B cell (primary cell): Measurements from ENCODE around the gene SEC24C. TPM values are rescaled to one million over a fixed set of nuclear protein-coding genes. Genes with fewer than 3 reads are reported as not detected.
"Not testable (repeated sequence)": the region's sequence is repeated elsewhere in the genome, so short reads cannot be mapped to it uniquely, and the experiment has no call there.

Experiments used
- ATAC-seq: fragments of 200-7000 bp; cut with Tn5 transposase; one replicate; pipeline ENCODE4 v1.10.0; 2021; ENCODE audit warnings: low read depth, mild to moderate bottlenecking, moderate number of reproducible peaks, moderate library complexity
- CTCF ChIA-PET: fragments of 350-600 bp; sonication (Branson Sonifier 250); formaldehyde crosslinking; loops from one replicate; lab custom pipeline; 2021; ENCODE audit warnings: antibody characterized with exemption, inconsistent platforms; lab: Charles Lee
- POLR2A ChIA-PET: fragments of 350-600 bp; sonication (Branson Sonifier 250); formaldehyde crosslinking; loops from one replicate; lab custom pipeline; 2021; ENCODE audit warnings: antibody characterized with exemption; lab: Charles Lee
- DNase-seq: peaks from one replicate; pipeline ENCODE4 v3.0.0; 2013
- H2AFZ ChIP-seq: 2 replicates; pipeline ENCODE4 v1.6.1; 2012; ENCODE audit warnings: mild to moderate bottlenecking, low read depth, low read length; ENCODE audit not compliant: insufficient read depth, poor library complexity, severe bottlenecking
- H3K27ac ChIP-seq, 2 donors: 1 replicate in 1 of 2; 2 replicates in 1 of 2; pipeline ENCODE4 v1.5.1; 2012 to 2013; ENCODE audit warnings: low read length in 2 of 2, mild to moderate bottlenecking in 2 of 2, moderate library complexity in 1 of 2
- H3K27me3 ChIP-seq, 4 experiments: fragments of 200-600 bp in 1 of 4; sonication (generic) in 1 of 4; replicated peaks in 1 of 4; 1 replicate in 2 of 4; 2 replicates in 2 of 4; pipeline versions ENCODE4 v1.6.1 to v1.7.0; 2013 to 2016; ENCODE audit warnings: low read length in 3 of 4, mild to moderate bottlenecking in 2 of 4, mixed read lengths in 1 of 4, moderate library complexity in 1 of 4; ENCODE audit not compliant: insufficient read depth in 4 of 4, control insufficient read depth in 3 of 4; ENCODE audit errors: control extremely low read depth in 1 of 4
- H3K36me3 ChIP-seq, 2 experiments: replicated peaks in 1 of 2; 1 replicate in 1 of 2; 2 replicates in 1 of 2; pipeline versions ENCODE4 v1.6.1 to v1.7.1; 2013; ENCODE audit warnings: low read length in 1 of 2; ENCODE audit not compliant: insufficient read depth in 2 of 2, control insufficient read depth in 1 of 2; ENCODE audit errors: control extremely low read depth in 1 of 2, extremely low read depth in 1 of 2
- H3K4me1 ChIP-seq, 2 donors: fragments of 200-600 bp in 1 of 2; sonication (generic) in 1 of 2; 1 replicate in 1 of 2; 2 replicates in 1 of 2; pipeline versions ENCODE4 v1.5.1 to v1.6.1; 2013 to 2017; ENCODE audit warnings: low read length in 2 of 2; ENCODE audit not compliant: control insufficient read depth in 2 of 2, insufficient read depth in 2 of 2
- H3K4me2 ChIP-seq: replicated peaks from 2 replicates; pipeline ENCODE3; 2012; ENCODE audit warnings: mild to moderate bottlenecking, low read depth, low read length; ENCODE audit not compliant: poor library complexity, severe bottlenecking
- H3K4me3 ChIP-seq, 5 experiments: fragments of 200-600 bp in 1 of 5; sonication (generic) in 1 of 5; 1 replicate in 3 of 5; 2 replicates in 2 of 5; pipeline versions ENCODE4 v1.5.1 to v1.7.0; 2011 to 2016; ENCODE audit warnings: low read length in 4 of 5, mild to moderate bottlenecking in 4 of 5, low read depth in 2 of 5, control low read depth in 1 of 5, moderate library complexity in 1 of 5; ENCODE audit not compliant: insufficient read depth in 1 of 5; ENCODE audit errors: control extremely low read depth in 1 of 5, extremely low read depth in 1 of 5
- H3K79me2 ChIP-seq: fragments of 200-600 bp; sonication (generic); one replicate; pipeline ENCODE4 v1.6.0; 2016; ENCODE audit warnings: low read length; ENCODE audit not compliant: control insufficient read depth, insufficient read depth
- H3K9ac ChIP-seq: fragments of 200-600 bp; sonication (generic); 2 replicates; pipeline ENCODE4 v1.6.1; 2017; ENCODE audit warnings: mild to moderate bottlenecking, low read length, moderate library complexity
- H3K9me3 ChIP-seq, 3 donors: one replicate each; pipeline versions ENCODE4 v1.6.1 to v1.7.1; 2013; ENCODE audit warnings: low read length in 2 of 3; ENCODE audit not compliant: control insufficient read depth in 2 of 3, insufficient read depth in 1 of 3; ENCODE audit errors: control extremely low read depth in 1 of 3
- H4K20me1 ChIP-seq: 2 replicates; pipeline ENCODE4 v1.6.0; 2012; ENCODE audit warnings: mild to moderate bottlenecking, low read length; ENCODE audit not compliant: insufficient read depth, control insufficient read depth, poor library complexity, severe bottlenecking
- H3K27ac Mint-ChIP-seq: one replicate; pipeline ENCODE4 v1.8.0; 2021; ENCODE audit warnings: mixed read lengths
- H3K27me3 Mint-ChIP-seq: one replicate; pipeline ENCODE4 v1.8.0; 2021; ENCODE audit warnings: mixed read lengths
- H3K4me1 Mint-ChIP-seq: one replicate; pipeline ENCODE4 v1.8.0; 2021; ENCODE audit warnings: mixed read lengths
- H3K4me3 Mint-ChIP-seq: one replicate; pipeline ENCODE4 v1.8.0; 2021; ENCODE audit warnings: mixed read lengths
- H3K9me3 Mint-ChIP-seq: one replicate; pipeline ENCODE4 v1.8.0; 2022; ENCODE audit warnings: mixed read lengths; ENCODE audit not compliant: insufficient read depth
- WGBS: methylation state at CpG from one replicate; pipeline ENCODE4 v1.1.5; 2013; ENCODE audit warnings: missing lambda C conversion rate; ENCODE audit not compliant: insufficient coverage; 5-methylcytosine and 5-hydroxymethylcytosine counted together
- intact Hi-C: fragments of 100-400 bp; cut with micrococcal nuclease; formaldehyde crosslinking; loops from one replicate; pipeline ENCODE4 v1.10.0; 2022
- polyA plus RNA-seq: library from polyadenylated mRNA; depleted of rRNA; stranded (reverse); fragments of >200 nt; gene quantifications from 2 replicates; pipeline ENCODE4 v1.2.3, GENCODE V29; 2012
- total RNA-seq, 2 donors: library from RNA; stranded (reverse); fragments of 120-200 nt in 1 of 2; gene quantifications; 1 replicate in 1 of 2; 2 replicates in 1 of 2; pipeline versions ENCODE4 v1.2.3 to v1.2.4, GENCODE V29; 2013 to 2022

Gene SEC24C
- total and polyA plus RNA-seq, 2 donors (not counting 1 experiment from before 2014, with no cell fraction given): 60.2 to 78.7 TPM

GRCh38 chr10:73697675-73698159, 46.5 kb upstream of the SEC24C start, which contains the start of gene AGAP5:
AGAP5 (minus strand) TSS chr10:73698109; CDS start chr10:73697755, 354 bp downstream.
- POLR2A ChIA-PET, H3K4me3 ChIP-seq, H3K27me3 Mint-ChIP-seq, H3K27me3 ChIP-seq, H3K4me1 Mint-ChIP-seq, ATAC-seq, H3K4me2 ChIP-seq, H2AFZ ChIP-seq, H3K4me1 ChIP-seq, intact Hi-C loops, H3K79me2 ChIP-seq, H3K9me3 ChIP-seq, H3K9ac ChIP-seq, H3K36me3 ChIP-seq, CTCF ChIA-PET, DNase-seq, H3K4me3 Mint-ChIP-seq, H4K20me1 ChIP-seq, H3K27ac Mint-ChIP-seq, H3K9me3 Mint-ChIP-seq, H3K27ac ChIP-seq: not testable (repeated sequence)
- WGBS: no CpG with 5 or more reads among the region's 16 CpGs

GRCh38 chr10:73698819-73699218, 45.4 kb upstream of the SEC24C start:
- CTCF ChIA-PET, H3K4me3 ChIP-seq, H3K79me2 ChIP-seq, H3K4me1 ChIP-seq, H3K9me3 Mint-ChIP-seq, H3K27ac Mint-ChIP-seq, H3K9me3 ChIP-seq, POLR2A ChIA-PET, H3K4me1 Mint-ChIP-seq, H3K9ac ChIP-seq, H3K27me3 ChIP-seq, H2AFZ ChIP-seq, ATAC-seq, H4K20me1 ChIP-seq, H3K4me3 Mint-ChIP-seq, intact Hi-C loops, H3K36me3 ChIP-seq, H3K27me3 Mint-ChIP-seq, H3K4me2 ChIP-seq, H3K27ac ChIP-seq, DNase-seq: not testable (repeated sequence)
- WGBS: no CpG with 5 or more reads among the region's 2 CpGs

- H3K9ac ChIP-seq, intact Hi-C loops, H3K4me2 ChIP-seq, ATAC-seq, H3K4me1 ChIP-seq, POLR2A ChIA-PET, H3K4me3 ChIP-seq, H4K20me1 ChIP-seq, DNase-seq, H3K27me3 ChIP-seq, H3K27me3 Mint-ChIP-seq, H3K9me3 ChIP-seq, H3K36me3 ChIP-seq, H3K4me1 Mint-ChIP-seq, H3K27ac ChIP-seq, CTCF ChIA-PET, H3K79me2 ChIP-seq, H2AFZ ChIP-seq, H3K27ac Mint-ChIP-seq, H3K9me3 Mint-ChIP-seq, H3K4me3 Mint-ChIP-seq: not testable (repeated sequence)
Measured at GRCh38 chr10:73703924-73704323, 40.2 kb upstream of the SEC24C start.

GRCh38 chr10:73705506-73706072, 38.6 kb upstream of the SEC24C start:
- H3K4me3 ChIP-seq, H3K27me3 Mint-ChIP-seq, POLR2A ChIA-PET, H3K4me3 Mint-ChIP-seq, H3K27ac ChIP-seq, H2AFZ ChIP-seq, ATAC-seq, DNase-seq, H3K27ac Mint-ChIP-seq, H3K9me3 ChIP-seq, H3K4me2 ChIP-seq, H3K36me3 ChIP-seq, H3K4me1 ChIP-seq, H3K9me3 Mint-ChIP-seq, H3K9ac ChIP-seq, H3K79me2 ChIP-seq, H3K4me1 Mint-ChIP-seq, H4K20me1 ChIP-seq, CTCF ChIA-PET, H3K27me3 ChIP-seq, intact Hi-C loops: not testable (repeated sequence)
- no CpG with 5 or more reads among the region's 1 CpG for WGBS
